ENCODE results near the gene LRRC2.
A peak's percentile ranks its signal among the peaks of the same experiment; 100 is the strongest.
"Not testable (repeated sequence)": the region's sequence is repeated elsewhere in the genome, so short reads cannot be mapped to it uniquely, and the experiment has no call there.

Gene LRRC2

GRCh38 chr3:46497556-46498265 is 68.4 kb downstream of the LRRC2 start, which contains the start of gene RTP3:
TSS of gene RTP3 (plus strand) at chr3:46497976. CDS start at chr3:46498063, 87 bp downstream.
- DNase-seq (ENCODE audit: low read depth in 2 of 2): no peak

GRCh38 chr3:46496746-46497555 is 69.2 kb downstream of the LRRC2 start:
- DNase-seq (ENCODE audit: low read depth in 2 of 2): peak; percentile 9 to 35

GRCh38 chr3:46495901-46496456 is 70.1 kb downstream of the LRRC2 start:
- DNase-seq (ENCODE audit: low read depth in 2 of 2): no peak

- DNase-seq (ENCODE audit: low read depth in 2 of 2): not testable (repeated sequence)
These were observed 71.6 kb downstream of the LRRC2 start for GRCh38 chr3:46494491-46494890.

GRCh38 chr3:46492890-46493547 is 73.1 kb downstream of the LRRC2 start:
- no peak for DNase-seq (ENCODE audit: low read depth in 2 of 2)

- DNase-seq (ENCODE audit: low read depth in 2 of 2): no peak
These were observed 74.7 kb downstream of the LRRC2 start for GRCh38 chr3:46491089-46492070.

GRCh38 chr3:46490338-46491084 is 75.6 kb downstream of the LRRC2 start:
- no peak for DNase-seq (ENCODE audit: low read depth in 2 of 2)

- no peak for DNase-seq (ENCODE audit: low read depth in 2 of 2)
These were observed 76.2 kb downstream of the LRRC2 start for GRCh38 chr3:46489875-46490274.

- DNase-seq (ENCODE audit: low read depth in 2 of 2): no peak
These were observed 76.7 kb downstream of the LRRC2 start for GRCh38 chr3:46489381-46489780.

- DNase-seq (ENCODE audit: low read depth in 2 of 2): peak; percentile 86
These were observed 77.3 kb downstream of the LRRC2 start for GRCh38 chr3:46488735-46489361.

GRCh38 chr3:46485779-46486175 is 80.3 kb downstream of the LRRC2 start:
- no peak for DNase-seq (ENCODE audit: low read depth in 2 of 2)

GRCh38 chr3:46484911-46485778 is 81.0 kb downstream of the LRRC2 start:
- no peak for DNase-seq (ENCODE audit: low read depth in 2 of 2)

- no peak for DNase-seq (ENCODE audit: low read depth in 2 of 2)
These were observed 81.7 kb downstream of the LRRC2 start for GRCh38 chr3:46484388-46484787.

GRCh38 chr3:46483825-46484224 is 82.3 kb downstream of the LRRC2 start:
- DNase-seq (ENCODE audit: low read depth in 2 of 2): no peak

- DNase-seq (ENCODE audit: low read depth in 2 of 2): no peak
These were observed 83.3 kb downstream of the LRRC2 start for GRCh38 chr3:46482632-46483350.

GRCh38 chr3:46481636-46482035 is 84.5 kb downstream of the LRRC2 start:
- no peak for DNase-seq (ENCODE audit: low read depth in 2 of 2)

- no peak for DNase-seq (ENCODE audit: low read depth in 2 of 2)
These were observed 85.5 kb downstream of the LRRC2 start for GRCh38 chr3:46480491-46481195.

All from stimulated activated CD8-positive, alpha-beta memory T cell treated with anti-CD3 and anti-CD28 coated beads, Interleukin-2, amount 100 ng/mL, for 1 hour (primary cell).